Chondrocyte (in vitro differentiated cells): Measurements from ENCODE around the gene HYAL2. TPM values are rescaled to one million over a fixed set of nuclear protein-coding genes. Genes with fewer than 3 reads are reported as not detected.

Experiments used
- DNase-seq: peaks from one replicate; pipeline ENCODE4 v3.0.0; 2021; ENCODE audit warnings: mixed read lengths, low spot score
- H3K27ac Mint-ChIP-seq: one replicate; pipeline ENCODE4 v1.8.0; 2021; ENCODE audit warnings: mild to moderate bottlenecking, moderate library complexity, mixed read lengths; ENCODE audit not compliant: unreplicated experiment
- H3K27me3 Mint-ChIP-seq: 2 replicates; pipeline ENCODE4 v1.8.0; 2021; ENCODE audit warnings: low read depth, mixed read lengths
- H3K36me3 Mint-ChIP-seq: 2 replicates; pipeline ENCODE4 v1.8.0; 2021; ENCODE audit warnings: low read depth, mixed read lengths
- H3K4me1 Mint-ChIP-seq: 2 replicates; pipeline ENCODE4 v1.8.0; 2021; ENCODE audit warnings: low read depth, mild to moderate bottlenecking, mixed read lengths
- H3K4me3 Mint-ChIP-seq: one replicate; pipeline ENCODE4 v1.8.0; 2021; ENCODE audit warnings: mild to moderate bottlenecking, moderate library complexity, mixed read lengths; ENCODE audit not compliant: unreplicated experiment
- H3K9me3 Mint-ChIP-seq: 2 replicates; pipeline ENCODE4 v1.8.0; 2021; ENCODE audit warnings: low read depth, mixed read lengths
- CTCF ChIP-seq: fragments of 200-600 bp; sonication (generic); IDR thresholded peaks from 2 replicates; pipeline ENCODE4 v1.5.0; 2021; ENCODE audit warnings: antibody characterized with exemption, mild to moderate bottlenecking, moderate library complexity
- total RNA-seq: library from RNA; stranded (reverse); gene quantifications from 3 replicates; pipeline ENCODE4 v1.2.1, GENCODE V29; 2021

Gene HYAL2
- total RNA-seq, 1 donor from 2014 or later = 31.3 TPM

GRCh38 chr3:50268276-50268675, 54.3 kb downstream of the HYAL2 start:
- Mint-ChIP-seq H3K4me1 (peaks cover 71% of the 10 kb centered on the region), H3K27me3 (peaks cover 2% of the 10 kb centered on the region), H3K36me3 (no peaks in the 10 kb centered on the region), H3K27ac (peak overlapping the region; percentile 58), H3K4me3 (peak overlapping the region; percentile 70), H3K9me3 (no peaks in the 10 kb centered on the region)
- DNase-seq = no peak
- TF ChIP-seq CTCF = no peak

Other genes starting within 250 kb of the HYAL2 start
- gene RBM5, start 233.8 kb downstream of the HYAL2 start, total RNA-seq = 119 to 147 TPM (median 127 TPM) in 3 replicates
- gene SEMA3F, start 167.4 kb downstream of the HYAL2 start, total RNA-seq = 18.7 to 37.5 TPM (median 36.7 TPM) in 3 replicates
- gene GNAT1, start 131.1 kb downstream of the HYAL2 start, total RNA-seq = not detected in 3 replicates
- gene SLC38A3, start 117.5 kb downstream of the HYAL2 start, total RNA-seq = 1.00 to 1.9 TPM (median 1.2 TPM) in 3 replicates
- 388 to 444 TPM (median 443 TPM) in 3 replicates for gene GNAI2, start 86.5 kb downstream of the HYAL2 start, total RNA-seq
- gene SEMA3B, start 53.6 kb downstream of the HYAL2 start, total RNA-seq = 9.6 to 16.4 TPM (median 14.9 TPM) in 3 replicates
- not detected in 3 replicates for gene LSMEM2, start 43.7 kb downstream of the HYAL2 start, total RNA-seq
- 38.9 to 54.4 TPM (median 44.0 TPM) in 3 replicates for gene IFRD2, start 30.3 kb downstream of the HYAL2 start, total RNA-seq
- 5.3 to 6.9 TPM (median 5.4 TPM) in 3 replicates for gene HYAL3, start 23.3 kb downstream of the HYAL2 start, total RNA-seq
- 10.9 to 16.0 TPM (median 12.9 TPM) in 3 replicates for gene NAA80, start 23.3 kb downstream of the HYAL2 start, total RNA-seq
- gene HYAL1, start 19.2 kb downstream of the HYAL2 start, total RNA-seq = 0.22 to 0.65 TPM (median 0.26 TPM) in 3 replicates
- 15.3 to 18.6 TPM (median 17.0 TPM) in 3 replicates for gene TUSC2, start 5.5 kb upstream of the HYAL2 start, total RNA-seq
- 17.3 to 22.4 TPM (median 21.8 TPM) in 3 replicates for gene RASSF1, start 18.1 kb upstream of the HYAL2 start, total RNA-seq
- gene ZMYND10, start 23.0 kb upstream of the HYAL2 start, total RNA-seq = 0.41 to 2.0 TPM (median 1.1 TPM) in 3 replicates
- gene NPRL2, start 28.0 kb upstream of the HYAL2 start, total RNA-seq = 19.8 to 26.9 TPM (median 21.7 TPM) in 3 replicates
- gene CYB561D2, start 28.1 kb upstream of the HYAL2 start, total RNA-seq = 18.2 to 29.4 TPM (median 19.5 TPM) in 3 replicates
- 45.8 to 51.8 TPM (median 50.4 TPM) in 3 replicates for gene TMEM115, start 36.8 kb upstream of the HYAL2 start, total RNA-seq
- 0.34 to 0.46 TPM (median 0.40 TPM) in 3 replicates for gene CACNA2D2, start 180.9 kb upstream of the HYAL2 start, total RNA-seq
- 3.2 to 5.8 TPM (median 4.4 TPM) in 3 replicates for gene C3orf18, start 245.0 kb upstream of the HYAL2 start, total RNA-seq
- 15.1 to 20.1 TPM (median 15.2 TPM) in 3 replicates for gene HEMK1, start 246.8 kb upstream of the HYAL2 start, total RNA-seq